ENCODE measurements around the gene CTSZ. TPM values are rescaled to one million over a fixed set of nuclear protein-coding genes. Genes with fewer than 3 reads are reported as not detected.

Gene CTSZ
- total RNA-seq, 1 donor from 2014 or later, result 34.2 TPM

GRCh38 chr20:58970146-58970545, 36.9 kb downstream of the CTSZ start:
- H3K4me1 ChIP-seq, result peaks cover 10% of the 10 kb centered on the region
- H3K27me3 Mint-ChIP-seq (ENCODE audit: insufficient read depth, low read depth), result peaks cover 5% of the 10 kb centered on the region

GRCh38 chr20:58969439-58969838, 37.6 kb downstream of the CTSZ start:
- Histone ChIP-seq H3K79me2 (ENCODE audit: low read depth) (no peaks in the 10 kb centered on the region), H3K36me3 (no peaks in the 10 kb centered on the region), H3K4me3 (no peak overlapping the region), H2AFZ (replicated peaks) (no peak overlapping the region), H3K27ac (no peak overlapping the region), H3K27me3 (no peaks in the 10 kb centered on the region), H3K4me2 (no peak overlapping the region), H4K20me1 (ENCODE audit: low read depth) (no peaks in the 10 kb centered on the region), H3K9me3 (ENCODE audit: low read depth) (peaks cover 4% of the 10 kb centered on the region), H3F3A (ENCODE audit: low read depth) (no peaks in the 10 kb centered on the region), H3K4me1 (peaks cover 10% of the 10 kb centered on the region), H3K9ac (no peak overlapping the region)
- peaks cover 4% of the 10 kb centered on the region for H3K27me3 Mint-ChIP-seq (ENCODE audit: insufficient read depth, low read depth)
- peaks cover 3% of the 10 kb centered on the region for H3K4me1 Mint-ChIP-seq
- H3K9me3 Mint-ChIP-seq, result peaks cover 13% of the 10 kb centered on the region
- no peak overlapping the region for H3K4me3 Mint-ChIP-seq
- no peaks in the 10 kb centered on the region for H3K36me3 Mint-ChIP-seq
- H3K27ac Mint-ChIP-seq, result no peak overlapping the region
- DNase-seq (ENCODE audit: low spot score), result no peak
- TF ChIP-seq, protein P1, sequence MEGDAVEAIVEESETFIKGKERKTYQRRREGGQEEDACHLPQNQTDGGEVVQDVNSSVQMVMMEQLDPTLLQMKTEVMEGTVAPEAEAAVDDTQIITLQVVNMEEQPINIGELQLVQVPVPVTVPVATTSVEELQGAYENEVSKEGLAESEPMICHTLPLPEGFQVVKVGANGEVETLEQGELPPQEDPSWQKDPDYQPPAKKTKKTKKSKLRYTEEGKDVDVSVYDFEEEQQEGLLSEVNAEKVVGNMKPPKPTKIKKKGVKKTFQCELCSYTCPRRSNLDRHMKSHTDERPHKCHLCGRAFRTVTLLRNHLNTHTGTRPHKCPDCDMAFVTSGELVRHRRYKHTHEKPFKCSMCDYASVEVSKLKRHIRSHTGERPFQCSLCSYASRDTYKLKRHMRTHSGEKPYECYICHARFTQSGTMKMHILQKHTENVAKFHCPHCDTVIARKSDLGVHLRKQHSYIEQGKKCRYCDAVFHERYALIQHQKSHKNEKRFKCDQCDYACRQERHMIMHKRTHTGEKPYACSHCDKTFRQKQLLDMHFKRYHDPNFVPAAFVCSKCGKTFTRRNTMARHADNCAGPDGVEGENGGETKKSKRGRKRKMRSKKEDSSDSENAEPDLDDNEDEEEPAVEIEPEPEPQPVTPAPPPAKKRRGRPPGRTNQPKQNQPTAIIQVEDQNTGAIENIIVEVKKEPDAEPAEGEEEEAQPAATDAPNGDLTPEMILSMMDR (IDR thresholded peaks at IDR 0.05), result no peak
- no peak for TF ChIP-seq EZH2phosphoT487 (IDR thresholded peaks at IDR 0.05)
- no peak for TF ChIP-seq EZH2 (IDR thresholded peaks at IDR 0.05)

More at GRCh38 chr20:58970146-58970545, 36.9 kb downstream of the CTSZ start:
- no peak for DNase-seq (ENCODE audit: low spot score)
- Histone ChIP-seq H3K27me3 (no peaks in the 10 kb centered on the region), H3K79me2 (ENCODE audit: low read depth) (no peaks in the 10 kb centered on the region), H3K4me2 (no peak overlapping the region), H2AFZ (replicated peaks) (no peak overlapping the region), H3K9me3 (ENCODE audit: low read depth) (peaks cover 4% of the 10 kb centered on the region), H3F3A (ENCODE audit: low read depth) (no peaks in the 10 kb centered on the region), H3K4me3 (no peak overlapping the region), H4K20me1 (ENCODE audit: low read depth) (no peaks in the 10 kb centered on the region), H3K9ac (no peak overlapping the region), H3K27ac (no peak overlapping the region), H3K36me3 (no peaks in the 10 kb centered on the region)
- Mint-ChIP-seq H3K4me1 (peaks cover 3% of the 10 kb centered on the region), H3K4me3 (no peak overlapping the region), H3K9me3 (peaks cover 14% of the 10 kb centered on the region), H3K27ac (no peak overlapping the region), H3K36me3 (no peaks in the 10 kb centered on the region)
- TF ChIP-seq EZH2 (IDR thresholded peaks at IDR 0.05) (no peak), EZH2phosphoT487 (IDR thresholded peaks at IDR 0.05) (no peak)
- TF ChIP-seq, protein P1 (IDR thresholded peaks at IDR 0.05), result no peak

- H3K79me2 ChIP-seq (ENCODE audit: low read depth), result no peaks in the 10 kb centered on the region
- peaks cover 4% of the 10 kb centered on the region for H3K9me3 ChIP-seq (ENCODE audit: low read depth)
- TF ChIP-seq, protein P1 (IDR thresholded peaks at IDR 0.05), result no peak
- TF ChIP-seq EZH2 (IDR thresholded peaks at IDR 0.05) (no peak), EZH2phosphoT487 (IDR thresholded peaks at IDR 0.05) (no peak)
- H3F3A ChIP-seq (ENCODE audit: low read depth), result no peaks in the 10 kb centered on the region
- DNase-seq (ENCODE audit: low spot score), result no peak
- H3K4me2 ChIP-seq, result no peak overlapping the region
- Mint-ChIP-seq H3K4me1 (peaks cover 3% of the 10 kb centered on the region), H3K27ac (no peak overlapping the region), H3K4me3 (no peak overlapping the region), H3K9me3 (peaks cover 19% of the 10 kb centered on the region), H3K27me3 (ENCODE audit: insufficient read depth, low read depth) (peaks cover 7% of the 10 kb centered on the region), H3K36me3 (no peaks in the 10 kb centered on the region)
- no peaks in the 10 kb centered on the region for H3K27me3 ChIP-seq
- peaks cover 10% of the 10 kb centered on the region for H3K4me1 ChIP-seq
- no peak overlapping the region for H2AFZ ChIP-seq (replicated peaks)
- no peak overlapping the region for H3K9ac ChIP-seq
- H3K36me3 ChIP-seq, result no peaks in the 10 kb centered on the region
- no peaks in the 10 kb centered on the region for H4K20me1 ChIP-seq (ENCODE audit: low read depth)
- no peak overlapping the region for H3K27ac ChIP-seq
- no peak overlapping the region for H3K4me3 ChIP-seq
These were observed 39.2 kb downstream of the CTSZ start for GRCh38 chr20:58967652-58968429.
